ENCODE data around the gene SKP1. TPM values are rescaled to one million over a fixed set of nuclear protein-coding genes. Genes with fewer than 3 reads are reported as not detected.

The SKP1 gene
- polyA plus RNA-seq, 3 donors, result 937 to 1,021 (median 984) TPM

Other genes with a start within 250 kb of the SKP1 start
- gene C5orf15, start 208.3 kb downstream of the SKP1 start, polyA plus RNA-seq (ENCODE audit: insufficient read length in 3 of 3), result 100 to 1,000 TPM; 140 to 149 (median 146) TPM
- gene VDAC1, start 172.0 kb downstream of the SKP1 start, polyA plus RNA-seq (ENCODE audit: insufficient read length in 3 of 3), result 100 to 1,000 TPM; 199 to 205 (median 203) TPM
- 10 to 100 TPM; 11.9 to 13.7 (median 12.1) TPM for gene TCF7, start 62.3 kb downstream of the SKP1 start, polyA plus RNA-seq (ENCODE audit: insufficient read length in 3 of 3)
- gene PPP2CA, start 49.1 kb upstream of the SKP1 start, polyA plus RNA-seq (ENCODE audit: insufficient read length in 3 of 3), result 100 to 1,000 TPM; 219 to 238 (median 234) TPM
- 1 to 10 TPM; 6.2 to 8.0 (median 7.9) TPM for gene CDKL3, start 190.2 kb upstream of the SKP1 start, polyA plus RNA-seq (ENCODE audit: insufficient read length in 3 of 3)
- gene UBE2B, start 194.6 kb upstream of the SKP1 start, polyA plus RNA-seq (ENCODE audit: insufficient read length in 3 of 3), result 100 to 1,000 TPM; 115 to 127 (median 127) TPM
- gene CDKN2AIPNL, start 234.9 kb upstream of the SKP1 start, polyA plus RNA-seq (ENCODE audit: insufficient read length in 3 of 3), result 10 to 100 TPM; 30.6 to 32.8 (median 32.0) TPM

Data from right renal cortex interstitium (tissue), 3 donors.